ENCODE results near the gene APBB1.
"Not testable (repeated sequence)": the region's sequence is repeated elsewhere in the genome, so short reads cannot be mapped to it uniquely, and the experiment has no call there.

APBB1 gene

DNA sequence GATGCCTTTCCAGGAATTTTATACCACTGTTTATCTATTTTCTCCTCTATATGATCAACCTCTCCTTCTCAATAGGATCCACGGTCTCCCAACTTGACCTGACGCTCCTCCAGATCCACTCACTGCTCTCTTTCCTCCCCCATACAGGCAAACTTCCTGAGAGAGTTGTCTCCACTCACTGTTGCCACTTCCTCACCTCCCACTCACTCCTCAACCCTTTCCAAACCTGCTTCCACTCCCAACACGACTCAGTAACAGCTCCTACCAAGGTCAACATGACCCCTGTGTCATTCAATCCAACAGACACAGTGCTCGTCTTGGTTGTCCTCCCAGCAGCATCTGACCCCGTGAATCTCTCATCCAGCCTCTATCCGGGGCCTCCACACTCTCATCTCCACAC, 3.1 kb downstream of the APBB1 start:
- no peak for DNase-seq

DNA sequence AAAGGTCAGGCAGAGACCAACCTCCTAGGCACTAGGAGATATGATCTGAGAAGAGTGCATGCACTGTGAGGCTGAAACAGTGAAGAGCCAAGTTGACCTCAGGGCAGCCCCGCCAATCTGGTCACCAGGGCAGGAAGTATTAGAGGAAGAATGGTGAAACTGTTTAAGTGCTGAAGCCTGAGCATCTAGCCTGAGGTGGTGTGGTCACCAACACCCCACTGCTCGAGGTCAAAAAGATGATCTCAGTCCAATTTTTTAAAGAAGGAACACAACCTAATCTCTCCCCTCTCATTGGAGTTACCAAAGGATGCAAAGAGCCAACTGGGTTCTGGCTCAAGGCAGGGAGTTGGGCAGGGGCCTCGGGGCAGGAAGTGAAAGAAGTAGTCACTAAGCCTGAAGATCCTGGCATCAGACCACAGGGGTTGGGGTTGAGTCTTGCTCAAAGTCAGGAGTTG, 4.0 kb downstream of the APBB1 start:
- DNase-seq = no peak

GRCh38 chr11:6413791-6414201, 5.1 kb downstream of the APBB1 start:
- peak; percentile 78 for DNase-seq

GRCh38 chr11:6411594-6412031, 7.3 kb downstream of the APBB1 start:
- no peak for DNase-seq

DNA sequence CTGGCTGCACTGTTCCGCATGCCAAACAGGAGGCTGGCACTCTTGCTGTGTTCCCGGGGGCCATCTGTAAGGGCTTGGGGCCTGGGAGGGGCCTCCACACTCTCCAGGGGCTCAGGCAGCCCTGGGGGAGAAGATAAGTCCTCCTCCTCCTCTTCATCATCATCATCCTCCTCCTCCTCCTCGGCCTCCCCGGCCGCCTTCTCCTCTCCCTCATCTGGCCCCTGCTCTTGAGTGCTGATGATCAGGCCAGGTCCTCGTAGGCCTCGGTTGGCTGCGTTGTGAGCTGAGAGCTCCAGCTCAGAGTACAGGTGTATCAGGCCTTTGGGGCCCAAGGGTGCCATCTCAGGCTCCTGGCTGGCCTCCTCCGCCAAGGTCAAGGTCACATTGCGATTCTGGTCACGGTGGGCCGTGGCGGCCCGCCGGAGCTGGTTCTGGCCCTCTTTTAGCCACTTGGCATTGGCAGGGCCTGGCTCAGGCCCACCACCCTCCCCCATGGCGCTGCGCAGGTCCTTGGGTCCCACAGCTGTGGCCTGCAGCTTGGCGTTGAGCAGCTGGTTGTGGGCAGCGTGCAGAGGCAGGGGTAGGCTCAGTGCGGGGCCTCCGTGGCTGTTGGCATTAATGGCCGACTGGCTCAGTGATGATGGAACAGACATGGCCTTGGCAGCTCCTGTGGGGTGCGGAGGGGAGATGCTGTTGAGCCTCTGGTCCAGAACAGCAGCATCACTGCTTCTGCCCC, 8.0 kb downstream of the APBB1 start:
- no peak for DNase-seq

GRCh38 chr11:6406370-6406769, 12.5 kb downstream of the APBB1 start:
- DNase-seq = no peak

GRCh38 chr11:6405846-6406245, 13.0 kb downstream of the APBB1 start:
- no peak for DNase-seq

- no peak for DNase-seq
These were observed 13.7 kb downstream of the APBB1 start for GRCh38 chr11:6405052-6405667.

GRCh38 chr11:6404342-6405051, 14.4 kb downstream of the APBB1 start:
- peak; percentile 56 for DNase-seq

DNA sequence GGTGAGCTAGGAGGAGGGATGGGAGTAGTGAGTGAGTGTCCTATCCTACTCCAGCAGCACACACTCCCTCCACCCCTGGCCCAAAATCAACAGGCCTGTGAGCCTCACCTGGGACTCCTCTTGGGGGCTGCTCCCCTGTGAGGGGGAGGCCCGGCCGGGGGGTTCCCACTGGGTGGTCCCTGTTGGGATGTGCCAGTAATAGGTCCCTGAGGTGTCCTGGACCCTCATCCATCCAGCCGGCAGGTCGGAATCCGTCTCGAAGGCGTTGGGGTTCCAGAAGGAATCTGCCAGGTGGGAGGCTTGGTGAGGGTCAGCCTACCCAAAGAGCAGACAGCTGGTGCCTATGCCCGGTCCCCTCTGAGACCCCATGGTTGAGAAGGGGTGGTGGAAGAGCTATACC, 15.4 kb downstream of the APBB1 start:
- DNase-seq = no peak

GRCh38 chr11:6402561-6402981, 16.3 kb downstream of the APBB1 start:
- DNase-seq = peak; percentile 82

DNA sequence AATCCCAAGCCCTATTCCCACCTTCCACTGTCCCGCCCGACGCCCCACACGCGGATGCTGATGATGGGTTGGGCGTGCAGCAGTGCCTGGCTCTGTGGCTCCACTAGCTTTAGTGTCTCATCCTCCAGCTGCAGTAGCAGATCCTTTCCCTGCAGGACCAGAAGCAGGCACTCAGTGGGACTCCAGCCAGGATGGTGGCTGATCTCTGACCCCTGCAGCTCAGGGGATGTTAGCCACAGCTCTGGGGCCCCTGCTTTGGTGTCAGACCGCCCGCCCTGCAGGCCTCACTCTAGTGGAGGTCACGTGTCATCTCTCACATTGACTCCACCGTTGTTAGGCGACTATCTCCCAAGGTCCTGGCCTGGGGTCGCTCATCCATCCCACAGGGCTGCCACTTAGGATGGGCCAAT, 16.8 kb downstream of the APBB1 start:
- DNase-seq = no peak

- DNase-seq = no peak
These were observed 17.4 kb downstream of the APBB1 start for GRCh38 chr11:6401464-6401863.

GRCh38 chr11:6400431-6401345, 18.2 kb downstream of the APBB1 start:
- no peak for DNase-seq

GRCh38 chr11:6397636-6398035, 21.3 kb downstream of the APBB1 start:
- DNase-seq = no peak

DNA sequence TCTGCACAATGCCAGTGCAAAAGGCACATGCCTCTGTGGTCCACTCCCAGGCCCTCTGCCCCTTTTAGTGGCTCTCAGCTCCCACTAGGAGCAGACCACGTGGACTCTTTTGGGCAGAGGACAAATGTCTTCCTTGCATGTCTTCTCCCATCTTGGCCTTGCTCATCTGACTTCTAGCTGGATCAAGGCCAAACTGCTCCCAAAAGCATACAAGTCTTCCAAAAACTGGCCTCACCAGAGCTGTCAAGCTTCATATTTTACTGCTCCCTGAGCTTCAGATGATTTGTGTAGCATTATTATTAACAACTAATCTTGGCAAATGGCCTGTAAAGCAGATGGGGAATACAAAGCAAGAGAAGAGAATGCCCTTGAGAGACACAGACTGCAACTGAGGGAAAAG, 21.7 kb downstream of the APBB1 start:
- DNase-seq = no peak

- no peak for DNase-seq
These were observed 23.3 kb downstream of the APBB1 start for GRCh38 chr11:6395470-6396060.

GRCh38 chr11:6393989-6394670, 24.8 kb downstream of the APBB1 start:
- no peak for DNase-seq

DNA sequence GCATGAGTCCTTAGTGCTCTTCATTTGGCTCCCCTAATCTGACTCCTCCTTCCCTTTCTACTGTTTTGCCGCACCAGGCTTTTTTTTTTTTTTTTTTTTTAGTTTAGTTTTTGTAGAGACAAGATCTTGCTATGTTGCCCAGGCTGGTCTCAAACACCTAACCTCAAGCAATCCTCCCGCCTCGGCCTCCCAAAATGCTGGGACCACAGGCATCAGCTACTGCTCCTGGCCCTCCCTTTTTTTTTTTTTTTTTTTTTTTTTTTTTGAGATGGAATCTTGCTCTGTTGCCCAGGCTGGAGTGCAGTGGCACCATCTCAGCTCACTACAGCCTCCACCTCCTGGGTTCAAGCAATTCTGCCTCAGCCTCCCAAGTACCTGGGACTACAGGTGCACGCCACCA, 26.6 kb downstream of the APBB1 start:
- DNase-seq = not testable (repeated sequence)

- DNase-seq = no peak
These were observed 27.3 kb downstream of the APBB1 start for GRCh38 chr11:6391537-6392134.

GRCh38 chr11:6390718-6391469, 28.0 kb downstream of the APBB1 start:
- no peak for DNase-seq
